GM12878 (cell line): ENCODE results near the gene RANBP17.

Source experiments
- POLR2AphosphoS5 ChIP-seq: IDR thresholded peaks from 2 replicates; pipeline ENCODE4 v1.6.1; 2011; ENCODE audit warnings: mild to moderate bottlenecking, low read length, inconsistent platforms
- YBX1 ChIP-seq: fragments of 450-650 bp; IDR thresholded peaks from 2 replicates; pipeline ENCODE4 v1.6.1; 2016; ENCODE audit warnings: antibody characterized with exemption
- TF ChIP-seq, protein P1 (sequence below): fragments of 450-650 bp; IDR thresholded peaks from 2 replicates; pipeline ENCODE4 v1.6.1; 2017; ENCODE audit warnings: mild to moderate bottlenecking, moderate library complexity

DNA sequence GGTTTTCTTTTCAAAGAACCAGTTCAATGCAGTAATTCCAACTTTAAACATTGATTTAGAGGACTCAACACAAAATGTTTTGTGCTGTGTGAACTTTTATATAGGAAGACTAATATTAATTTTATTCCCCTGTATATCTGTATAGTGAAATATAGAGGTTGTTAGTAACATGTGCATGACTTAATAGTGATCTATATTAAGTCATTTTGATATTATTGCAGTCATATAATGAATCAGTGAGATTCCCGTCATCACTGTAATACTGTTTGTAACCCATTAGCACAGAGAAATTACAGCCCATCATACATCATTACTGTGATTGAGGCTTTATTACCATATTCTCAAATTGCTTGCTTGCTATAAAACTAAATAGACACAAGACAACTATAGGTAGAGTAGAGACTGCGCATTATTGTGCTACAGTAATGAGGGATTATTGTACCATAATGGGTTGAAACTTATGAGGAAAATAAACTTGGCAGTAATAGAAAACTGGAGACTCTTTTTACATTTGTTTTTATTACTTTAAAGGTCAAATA is 170.7 kb downstream of the RANBP17 start:
- TF ChIP-seq POLR2AphosphoS5 (no peak), YBX1 (no peak)
- TF ChIP-seq, protein P1, sequence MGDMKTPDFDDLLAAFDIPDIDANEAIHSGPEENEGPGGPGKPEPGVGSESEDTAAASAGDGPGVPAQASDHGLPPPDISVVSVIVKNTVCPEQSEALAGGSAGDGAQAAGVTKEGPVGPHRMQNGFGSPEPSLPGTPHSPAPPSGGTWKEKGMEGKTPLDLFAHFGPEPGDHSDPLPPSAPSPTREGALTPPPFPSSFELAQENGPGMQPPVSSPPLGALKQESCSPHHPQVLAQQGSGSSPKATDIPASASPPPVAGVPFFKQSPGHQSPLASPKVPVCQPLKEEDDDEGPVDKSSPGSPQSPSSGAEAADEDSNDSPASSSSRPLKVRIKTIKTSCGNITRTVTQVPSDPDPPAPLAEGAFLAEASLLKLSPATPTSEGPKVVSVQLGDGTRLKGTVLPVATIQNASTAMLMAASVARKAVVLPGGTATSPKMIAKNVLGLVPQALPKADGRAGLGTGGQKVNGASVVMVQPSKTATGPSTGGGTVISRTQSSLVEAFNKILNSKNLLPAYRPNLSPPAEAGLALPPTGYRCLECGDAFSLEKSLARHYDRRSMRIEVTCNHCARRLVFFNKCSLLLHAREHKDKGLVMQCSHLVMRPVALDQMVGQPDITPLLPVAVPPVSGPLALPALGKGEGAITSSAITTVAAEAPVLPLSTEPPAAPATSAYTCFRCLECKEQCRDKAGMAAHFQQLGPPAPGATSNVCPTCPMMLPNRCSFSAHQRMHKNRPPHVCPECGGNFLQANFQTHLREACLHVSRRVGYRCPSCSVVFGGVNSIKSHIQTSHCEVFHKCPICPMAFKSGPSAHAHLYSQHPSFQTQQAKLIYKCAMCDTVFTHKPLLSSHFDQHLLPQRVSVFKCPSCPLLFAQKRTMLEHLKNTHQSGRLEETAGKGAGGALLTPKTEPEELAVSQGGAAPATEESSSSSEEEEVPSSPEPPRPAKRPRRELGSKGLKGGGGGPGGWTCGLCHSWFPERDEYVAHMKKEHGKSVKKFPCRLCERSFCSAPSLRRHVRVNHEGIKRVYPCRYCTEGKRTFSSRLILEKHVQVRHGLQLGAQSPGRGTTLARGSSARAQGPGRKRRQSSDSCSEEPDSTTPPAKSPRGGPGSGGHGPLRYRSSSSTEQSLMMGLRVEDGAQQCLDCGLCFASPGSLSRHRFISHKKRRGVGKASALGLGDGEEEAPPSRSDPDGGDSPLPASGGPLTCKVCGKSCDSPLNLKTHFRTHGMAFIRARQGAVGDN: no peak
